OCI-LY1 (cell line): Measurements from ENCODE around the gene ADAM19.

Experiments
- CTCF ChIP-seq: fragments of 200-600 bp; sonication (generic), shearing (Covaris generic); IDR thresholded peaks from 2 replicates; pipeline ENCODE4 v1.5.1; 2017; ENCODE audit warnings: mild to moderate bottlenecking, antibody characterized with exemption, low read length, moderate library complexity, mixed read lengths
- EZH2 ChIP-seq: fragments of 200-600 bp; sonication (generic), shearing (Covaris generic); IDR thresholded peaks from 2 replicates; pipeline ENCODE4 v1.8.0; 2017; ENCODE audit warnings: borderline replicate concordance, mixed run types, mild to moderate bottlenecking, antibody characterized with exemption, low read length, moderate library complexity, mixed read lengths

DNA sequence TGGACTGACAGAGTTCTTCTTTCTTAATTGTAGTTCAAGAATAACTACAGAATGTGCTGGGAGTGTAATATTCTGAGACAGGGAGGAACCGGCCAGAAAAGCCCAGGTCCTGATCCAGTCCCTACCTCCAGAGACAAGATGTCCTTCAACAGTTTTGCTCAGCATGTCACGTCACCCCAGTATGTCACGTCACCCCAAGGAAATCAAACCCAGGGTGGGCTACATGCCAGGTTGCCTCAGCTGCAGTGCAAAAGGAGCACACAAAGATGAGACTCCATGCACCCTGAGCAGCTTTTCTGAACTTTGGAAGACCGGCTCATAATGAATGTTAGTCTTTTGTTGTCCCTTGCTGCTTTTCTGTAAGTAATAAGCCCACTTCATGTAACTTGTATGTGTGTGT, 141.5 kb downstream of the ADAM19 start:
- TF ChIP-seq CTCF (no peak), EZH2 (no peak)
